NCI-H2196 treated with DMSO at 0.1 percent for 48 hours (cell line): ENCODE results near the gene DNAH8.
A peak's percentile ranks its signal among the peaks of the same experiment; 100 is the strongest.
"Not testable (repeated sequence)": the region's sequence is repeated elsewhere in the genome, so short reads cannot be mapped to it uniquely, and the experiment has no call there.

Experiments
- DNase-seq: peaks from one replicate; lab custom pipeline; 2025; ENCODE audit not compliant: unreplicated experiment; lab: John Stamatoyannopoulos, UW

The DNAH8 gene

DNA sequence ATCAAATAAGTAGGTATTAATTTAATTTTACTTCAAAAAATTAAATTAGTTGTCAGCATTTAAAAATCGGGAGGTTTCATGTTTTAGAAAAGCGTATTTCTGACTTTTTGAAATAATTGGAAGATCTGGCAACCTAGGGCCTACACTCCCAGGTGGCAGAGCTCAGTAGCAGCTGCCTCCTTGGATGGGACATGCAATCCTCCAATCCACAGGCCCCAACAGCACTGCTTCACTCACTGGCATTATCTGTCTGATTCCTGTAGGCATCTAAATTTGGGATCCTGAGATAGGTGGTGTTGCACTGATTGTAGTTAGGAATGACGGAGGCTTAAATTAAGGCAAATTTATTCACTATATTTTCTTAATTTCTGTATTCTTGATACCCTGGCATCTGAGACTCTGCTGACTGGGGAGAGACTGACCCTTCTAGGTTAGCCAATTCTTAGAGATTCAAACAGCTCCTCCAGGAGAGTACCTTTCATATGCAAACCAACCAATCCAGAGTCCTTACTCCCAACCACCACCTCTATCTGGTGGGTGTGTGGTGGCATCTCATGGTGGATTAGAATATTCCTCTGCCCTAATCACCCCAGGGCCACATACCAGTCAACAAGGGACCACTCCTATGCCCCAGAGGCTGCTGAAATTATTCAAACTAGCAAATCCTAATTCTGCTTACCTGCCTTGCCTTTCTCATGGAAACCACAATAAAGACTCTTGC, 186.9 kb downstream of the DNAH8 start:
- DNase-seq: no peak

DNA sequence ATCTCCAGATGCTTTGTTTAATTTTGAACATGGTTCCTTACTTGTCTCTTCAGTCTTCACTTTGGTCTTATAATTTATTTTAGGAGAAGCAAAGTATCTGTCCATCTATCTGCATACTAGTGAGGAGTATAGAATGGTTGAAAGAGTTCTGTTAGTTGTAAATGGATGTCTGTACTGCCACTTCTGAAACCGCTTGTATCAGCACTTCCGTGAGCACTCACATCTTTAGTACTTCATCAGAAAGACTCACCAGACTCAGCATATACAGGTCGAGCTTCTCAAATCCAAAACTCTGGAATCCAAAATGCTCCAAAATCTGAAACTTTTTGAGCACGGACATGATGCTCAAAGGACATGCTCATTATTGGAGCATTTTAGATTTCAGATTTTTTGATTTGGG, 191.5 kb downstream of the DNAH8 start:
- DNase-seq: no peak

DNA sequence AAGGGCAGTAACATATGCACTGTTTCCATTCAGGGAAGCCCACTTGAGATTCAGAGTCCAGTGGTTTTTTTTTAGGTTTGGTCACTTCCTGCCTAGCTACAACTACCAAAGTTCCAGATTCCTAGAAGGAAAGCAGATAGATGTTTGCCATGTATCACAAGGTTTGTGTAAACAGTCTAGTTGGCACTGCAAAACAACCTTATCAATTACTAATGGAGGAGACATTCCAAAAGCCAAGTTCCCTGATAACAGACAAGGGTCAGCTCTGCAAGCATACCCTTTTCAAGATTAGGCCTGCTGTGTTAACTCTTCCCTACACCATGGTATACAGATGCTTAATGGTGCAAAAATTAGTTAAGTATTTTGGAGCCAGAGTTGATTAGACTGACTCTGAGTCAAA, 192.2 kb downstream of the DNAH8 start:
- DNase-seq: no peak

DNA sequence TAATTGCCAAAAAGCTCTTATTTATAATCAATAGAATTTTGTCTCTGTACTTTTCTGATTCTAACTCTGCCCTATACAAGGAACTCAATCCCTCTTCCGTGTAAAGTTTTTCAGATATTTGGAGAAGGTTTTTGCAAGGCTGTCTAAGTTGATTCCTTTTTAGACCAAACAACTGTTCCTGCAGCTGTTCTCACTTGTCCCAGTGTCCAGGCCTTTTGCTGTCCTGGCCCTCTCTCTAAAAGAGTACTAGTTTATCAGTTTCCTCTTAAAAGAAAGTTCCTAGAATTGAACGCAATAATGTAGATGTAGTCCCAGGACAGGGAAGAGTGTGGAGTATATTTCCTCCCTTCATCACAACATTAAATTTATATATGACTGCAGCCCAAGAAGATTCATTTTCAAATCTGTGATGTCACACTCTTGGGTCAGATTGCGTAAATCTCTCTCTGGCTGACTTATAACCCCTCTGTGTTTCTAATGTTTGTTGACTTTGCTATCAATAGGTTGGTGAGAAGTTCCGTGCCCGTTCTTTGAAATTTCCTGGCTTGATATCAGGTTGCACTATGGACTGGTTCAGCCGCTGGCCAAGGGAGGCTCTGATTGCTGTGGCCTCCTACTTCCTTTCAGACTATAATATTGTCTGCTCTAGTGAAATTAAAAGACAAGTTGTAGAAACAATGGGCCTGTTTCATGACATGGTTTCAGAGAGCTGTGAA, 194.1 kb downstream of the DNAH8 start:
- peak; percentile 21 for DNase-seq

DNA sequence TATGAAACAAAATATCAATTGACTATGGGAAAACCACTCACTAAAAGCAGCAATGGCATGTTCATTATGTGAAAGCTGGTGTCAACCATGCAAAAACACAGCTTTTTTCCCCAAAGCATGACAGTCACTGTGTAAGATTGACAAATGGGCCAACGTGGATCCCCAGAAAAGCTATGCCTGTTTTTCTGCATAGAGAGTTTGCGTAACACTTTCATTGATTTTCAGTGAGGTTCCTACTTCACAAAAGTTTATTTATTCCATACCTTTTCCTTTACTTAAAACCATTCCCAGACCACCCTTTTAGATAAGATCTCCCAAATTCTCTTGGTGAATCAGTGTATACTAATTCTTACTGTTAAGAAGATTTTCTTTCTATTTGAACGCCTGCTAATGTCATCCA, 195.1 kb downstream of the DNAH8 start:
- DNase-seq: no peak

DNA sequence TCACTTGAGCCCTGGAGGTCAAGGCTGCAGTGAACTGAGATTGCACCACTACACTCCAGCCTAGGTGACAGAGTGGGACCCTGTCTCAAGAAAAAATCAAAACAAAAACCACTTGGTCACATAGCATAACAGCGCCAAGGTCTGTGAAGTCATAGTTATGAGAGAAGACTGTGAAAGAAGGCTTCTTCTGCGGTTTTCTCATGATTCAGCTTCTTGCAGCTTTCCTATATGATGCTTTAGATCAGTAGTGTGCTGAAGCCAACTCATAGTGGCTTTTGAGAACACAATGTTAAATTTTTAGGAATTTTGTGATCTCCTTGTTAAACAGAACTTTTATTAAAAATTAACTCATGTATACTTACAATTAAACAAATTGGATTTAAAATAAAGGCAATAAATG, 197.3 kb downstream of the DNAH8 start:
- DNase-seq: no peak

DNA sequence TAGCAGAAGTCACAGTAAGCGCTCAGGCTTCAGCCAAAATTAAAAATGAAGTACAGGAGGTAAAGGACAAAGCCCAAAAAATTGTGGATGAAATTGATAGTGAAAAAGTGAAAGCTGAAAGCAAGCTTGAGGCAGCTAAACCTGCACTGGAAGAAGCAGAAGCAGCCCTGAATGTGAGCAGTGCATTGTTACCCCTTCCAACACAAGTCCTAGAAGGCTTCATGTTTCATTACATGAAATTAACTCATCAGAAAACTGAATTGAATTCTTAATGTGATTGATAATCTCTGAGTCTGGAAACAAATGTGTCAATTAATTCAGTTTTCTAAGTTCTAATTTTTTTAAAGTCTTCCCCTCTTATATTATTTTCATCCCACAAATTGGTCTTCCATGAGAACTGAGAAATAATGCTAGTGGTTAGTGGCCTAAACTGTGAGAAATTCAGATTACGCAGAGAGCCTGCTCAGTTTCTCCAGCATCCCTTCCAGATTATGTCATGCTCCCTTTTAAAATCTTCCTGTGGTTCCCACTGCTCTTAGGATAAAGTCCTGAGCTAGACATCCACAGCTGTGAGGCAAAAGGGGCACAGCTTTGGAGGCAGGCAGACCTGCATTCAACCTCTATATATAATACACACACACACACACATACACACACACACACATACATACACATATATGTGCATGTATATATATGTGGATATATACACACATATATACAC, 200.3 kb downstream of the DNAH8 start:
- no peak for DNase-seq

DNA sequence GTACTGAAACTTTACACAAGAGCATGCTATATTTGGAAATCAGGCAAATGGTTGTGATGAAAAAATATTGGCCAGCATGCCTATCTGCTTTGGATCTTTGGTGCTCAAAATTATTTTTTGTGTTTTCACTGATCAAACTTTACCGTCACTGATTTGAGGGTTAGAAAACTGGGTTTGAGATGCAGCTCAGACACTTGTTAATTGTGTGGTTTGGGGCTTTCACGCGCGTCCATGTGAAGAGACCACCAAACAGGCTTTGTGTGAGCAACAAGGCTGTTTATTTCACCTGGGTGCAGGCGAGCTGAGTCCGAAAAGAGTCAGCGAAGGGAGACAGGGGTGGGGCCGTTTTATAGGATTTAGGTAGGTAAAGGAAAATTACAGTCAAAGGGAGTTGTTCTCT, 206.4 kb downstream of the DNAH8 start:
- DNase-seq: not testable (repeated sequence)

DNA sequence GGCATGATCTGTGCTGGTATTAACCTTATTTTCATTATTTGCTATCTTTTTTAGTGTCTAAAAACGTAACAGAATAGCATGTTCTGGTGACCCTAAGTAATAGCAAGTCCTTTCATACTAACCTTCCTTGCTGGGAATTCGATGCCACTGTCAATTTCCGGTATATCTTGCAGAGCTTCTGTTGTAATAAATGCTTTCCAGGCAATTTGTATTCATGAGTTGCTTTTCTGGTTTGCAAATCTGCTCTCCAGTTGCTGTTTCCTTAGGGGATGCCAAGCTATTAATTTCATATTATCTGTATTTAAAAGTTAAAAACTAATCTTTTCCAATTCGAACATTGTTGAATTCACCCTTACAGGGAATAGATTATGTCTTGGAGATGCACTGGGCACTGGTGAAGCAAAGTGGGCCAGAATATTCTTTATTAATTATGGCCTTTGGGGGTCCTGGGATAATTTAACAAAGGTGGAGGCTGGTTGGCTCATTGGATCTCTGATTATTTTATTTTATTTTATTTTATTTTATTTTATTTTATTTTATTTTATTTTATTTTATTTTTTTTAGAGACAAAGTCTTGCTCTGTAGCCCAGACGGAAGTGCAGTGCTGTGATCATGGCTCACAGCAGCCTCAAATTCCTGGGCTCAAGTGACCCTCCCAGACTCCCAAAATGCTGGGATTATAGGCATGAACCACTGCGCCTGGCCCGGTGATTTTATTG, 209.8 kb downstream of the DNAH8 start:
- DNase-seq: no peak

DNA sequence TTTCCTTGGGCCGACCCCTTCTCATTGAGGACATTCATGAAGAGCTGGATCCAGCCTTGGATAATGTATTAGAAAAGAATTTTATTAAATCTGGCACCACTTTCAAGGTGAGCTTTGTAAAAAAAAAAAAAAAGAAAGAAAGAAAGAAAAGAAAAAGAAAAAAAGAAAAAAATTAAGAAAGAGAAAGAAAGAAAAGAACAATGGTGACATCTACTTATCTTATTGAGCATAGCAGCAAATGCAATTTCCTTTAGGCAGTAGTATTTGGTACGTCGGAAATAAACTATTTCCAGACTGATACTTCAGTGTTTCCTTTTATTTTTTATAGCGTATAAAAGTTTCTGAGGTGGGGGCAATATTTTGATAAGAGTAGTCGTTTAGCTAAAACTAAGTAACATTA, 214.4 kb downstream of the DNAH8 start:
- no peak for DNase-seq

DNA sequence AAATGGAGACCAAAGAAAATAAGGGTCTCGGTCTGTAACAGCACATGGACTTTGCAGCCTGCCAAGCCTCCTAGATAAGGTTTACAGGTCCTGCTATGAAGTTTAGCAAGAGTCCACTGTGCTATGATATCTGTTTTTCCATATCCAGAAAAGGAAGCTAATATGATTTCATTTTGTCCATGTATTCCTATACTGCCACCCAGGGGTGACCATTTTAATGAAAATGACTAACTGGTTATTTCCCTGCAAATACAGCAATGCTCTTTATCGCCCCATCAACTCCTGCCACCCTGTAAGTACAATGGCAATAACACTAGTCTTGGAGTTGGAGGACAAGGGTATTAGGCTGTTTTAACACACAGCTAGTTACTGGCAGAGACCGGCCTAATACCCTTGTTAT, 218.3 kb downstream of the DNAH8 start:
- DNase-seq: peak; percentile 12

DNA sequence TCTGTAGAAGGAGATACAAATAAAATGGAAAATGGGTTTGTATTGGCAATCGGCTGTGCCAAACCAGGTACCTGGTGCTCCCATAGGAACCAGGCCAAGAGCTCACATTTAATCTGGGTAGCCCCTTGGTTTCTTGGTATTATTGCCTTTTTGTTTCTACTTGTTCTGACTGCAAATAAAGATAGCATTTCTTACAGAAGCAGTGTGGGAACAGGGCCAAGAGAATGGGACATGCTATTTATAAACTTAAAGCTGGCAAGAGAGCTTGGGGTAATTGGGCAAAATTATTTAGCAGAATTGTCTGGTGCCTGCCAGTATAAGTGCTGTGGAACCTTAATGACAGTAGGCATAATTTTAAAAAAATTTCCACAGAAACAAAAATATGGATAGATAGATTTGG, 219.9 kb downstream of the DNAH8 start:
- no peak for DNase-seq

DNA sequence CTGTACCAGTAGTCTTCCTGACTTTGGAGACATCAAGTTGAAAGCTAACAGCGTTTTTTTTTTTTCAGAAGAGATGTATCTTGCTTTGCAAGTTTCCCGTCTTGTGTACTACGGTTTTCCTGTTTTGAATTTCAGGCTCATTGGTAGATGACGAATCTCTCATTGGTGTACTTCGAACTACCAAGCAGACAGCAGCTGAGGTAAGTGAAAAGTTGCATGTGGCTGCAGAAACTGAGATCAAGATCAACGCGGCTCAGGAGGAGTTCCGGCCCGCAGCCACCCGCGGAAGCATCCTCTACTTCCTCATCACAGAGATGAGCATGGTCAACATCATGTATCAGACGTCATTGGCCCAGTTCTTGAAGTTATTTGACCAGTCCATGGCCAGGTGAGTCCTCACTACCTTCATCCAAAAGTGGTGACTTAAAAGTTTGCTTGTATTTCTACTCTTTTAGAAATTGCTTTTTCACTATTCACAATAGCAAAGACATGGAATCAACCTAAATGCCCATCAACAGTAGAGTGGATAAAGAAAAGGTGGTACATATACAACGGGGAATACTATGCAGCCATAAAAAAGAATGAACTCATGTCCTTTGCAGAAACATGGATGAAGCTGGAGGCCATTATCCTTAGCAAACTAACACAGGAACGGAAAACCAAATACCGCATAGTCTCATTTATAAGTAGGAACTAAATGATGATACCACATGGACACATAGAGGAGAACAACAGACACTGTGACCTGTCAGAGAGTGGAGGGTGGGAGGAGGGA, 222.9 kb downstream of the DNAH8 start:
- no peak for DNase-seq

DNA sequence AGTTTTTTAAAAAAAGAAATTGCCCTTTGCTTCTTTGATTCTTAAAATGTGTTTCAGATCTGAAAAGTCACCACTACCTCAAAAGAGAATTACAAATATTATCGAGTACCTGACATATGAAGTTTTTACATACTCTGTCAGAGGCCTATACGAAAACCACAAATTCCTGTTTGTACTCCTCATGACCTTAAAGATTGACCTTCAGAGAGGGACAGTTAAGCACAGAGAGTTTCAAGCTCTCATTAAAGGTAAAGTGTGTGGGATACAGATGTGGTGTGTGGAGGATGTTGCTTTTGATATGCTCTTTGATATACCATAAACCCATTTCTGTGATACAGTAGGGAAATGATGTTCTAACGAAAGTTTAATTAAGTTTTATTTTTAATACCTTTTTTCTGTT, 223.6 kb downstream of the DNAH8 start:
- no peak for DNase-seq

DNA sequence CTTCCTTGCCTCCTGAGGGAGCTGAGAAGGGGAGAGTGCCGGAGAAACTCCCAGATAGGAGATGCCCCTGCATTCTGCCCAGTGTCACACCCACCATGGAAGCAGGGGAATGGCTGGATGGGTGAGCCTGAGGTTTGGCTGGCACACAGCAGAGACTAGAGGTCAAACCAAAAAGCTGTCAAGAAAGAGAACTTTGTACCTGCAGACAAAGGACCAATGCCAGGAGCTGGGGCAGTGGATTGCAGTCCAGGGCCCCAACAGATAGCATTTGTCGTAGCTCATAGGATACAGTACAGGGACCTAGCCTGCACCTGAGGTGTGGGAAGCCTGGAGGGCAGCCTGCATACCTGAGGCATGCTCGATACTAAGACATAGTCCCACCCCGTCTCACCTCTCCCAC, 227.3 kb downstream of the DNAH8 start:
- no peak for DNase-seq

DNA sequence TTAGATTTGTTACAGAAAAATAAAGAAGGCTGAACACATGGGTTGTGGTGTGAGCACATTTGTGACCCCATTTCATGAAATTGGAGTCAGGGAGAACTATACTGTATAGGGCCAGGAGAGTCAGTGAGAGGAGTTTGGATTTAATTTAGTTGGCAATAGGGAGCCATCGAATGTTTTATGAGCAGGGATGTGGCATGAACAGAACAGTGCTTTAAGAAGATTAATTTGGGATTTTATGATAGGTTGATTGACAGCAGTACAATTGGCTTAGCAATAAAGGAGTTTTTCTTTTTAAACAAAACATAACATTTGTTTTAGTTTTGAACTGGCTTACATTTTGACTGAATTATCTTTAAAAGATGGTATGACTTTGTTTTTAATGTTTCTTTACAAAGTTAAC, 227.9 kb downstream of the DNAH8 start:
- no peak for DNase-seq

DNA sequence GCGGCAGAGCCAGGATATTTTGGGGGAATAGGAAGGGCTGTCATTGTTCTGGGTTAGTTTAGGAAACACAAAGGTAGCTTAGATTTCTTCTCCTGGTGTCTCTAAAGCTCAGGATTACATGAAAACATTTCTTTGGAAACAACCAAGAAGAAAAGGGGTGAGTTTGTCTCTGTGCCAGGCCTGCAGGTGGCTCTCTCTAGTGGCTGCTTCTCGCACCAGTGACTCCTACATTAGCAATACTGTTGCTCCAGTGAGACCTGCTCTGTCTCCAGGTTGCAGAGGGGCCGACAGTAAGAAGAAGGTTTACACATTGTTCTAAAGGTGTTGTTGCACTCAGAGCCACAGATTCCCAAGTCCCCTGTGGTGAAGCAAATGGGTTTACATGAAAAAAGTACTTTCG, 228.9 kb downstream of the DNAH8 start:
- DNase-seq: no peak

DNA sequence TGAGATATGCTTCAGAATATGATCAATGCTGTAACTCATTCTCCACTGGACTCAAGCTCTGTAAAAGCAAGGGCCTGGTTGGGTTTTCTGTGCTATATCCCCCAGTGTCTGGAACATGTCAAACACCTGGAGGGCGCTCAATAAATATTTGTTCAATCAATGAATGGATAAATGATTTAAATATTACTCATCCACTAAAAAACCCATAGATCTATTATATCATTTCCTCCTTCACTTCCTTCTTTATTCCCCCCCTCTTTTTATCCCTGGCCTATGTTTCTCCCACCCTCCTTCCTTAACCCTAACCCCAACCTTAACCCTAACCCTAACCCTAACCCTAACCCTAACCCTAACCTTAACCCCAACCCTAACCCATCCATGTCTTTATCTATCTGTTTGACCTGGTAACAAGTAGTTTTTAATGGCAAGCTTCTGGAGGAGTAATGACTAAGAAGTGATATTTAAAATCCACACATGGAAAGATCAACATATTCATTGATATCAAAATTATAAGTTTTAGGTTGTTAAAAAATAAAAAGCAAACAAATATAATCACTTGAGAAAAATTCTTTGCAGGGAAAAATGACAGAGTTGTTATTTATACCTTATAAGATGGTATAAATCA, 229.7 kb downstream of the DNAH8 start:
- DNase-seq: no peak

DNA sequence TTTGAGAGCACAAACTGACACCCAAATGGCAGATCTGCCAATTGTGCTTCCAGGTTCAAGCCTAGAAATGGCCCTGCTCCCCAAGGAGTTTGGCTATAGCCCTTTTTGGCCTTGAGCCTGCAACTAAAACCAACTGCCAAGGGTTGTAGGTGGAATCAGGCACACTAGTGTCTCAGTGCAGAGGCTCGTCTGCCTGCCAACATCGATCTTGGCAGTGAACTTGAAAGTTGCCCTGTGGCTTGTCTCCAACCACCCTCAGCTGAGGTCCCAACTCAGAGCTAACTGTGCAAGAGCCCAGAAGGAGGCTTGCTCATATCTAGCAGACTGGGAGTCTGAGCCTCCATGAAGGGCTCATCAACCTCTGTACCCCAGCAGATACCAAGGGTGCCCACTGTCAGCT, 240.8 kb downstream of the DNAH8 start:
- DNase-seq: no peak

DNA sequence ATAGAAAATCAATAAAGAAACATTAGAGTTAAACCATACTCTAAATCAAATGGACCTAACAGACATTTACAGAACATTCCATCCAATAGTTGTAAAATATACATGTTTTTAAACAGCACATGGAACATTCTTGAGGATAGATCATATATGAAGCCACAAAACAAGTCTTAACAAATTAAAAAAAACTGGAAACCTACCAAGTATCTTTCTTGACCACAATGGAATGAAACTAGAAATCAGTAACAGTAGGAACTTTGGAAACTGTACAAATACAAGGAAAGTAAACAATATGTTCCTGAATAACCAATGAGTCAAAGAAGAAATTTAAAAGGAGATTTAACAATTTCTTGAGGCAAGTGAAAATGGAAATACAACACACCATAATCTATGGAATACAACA, 242.3 kb downstream of the DNAH8 start:
- no peak for DNase-seq
